Measurements from ENCODE around the gene PLLP. TPM values are rescaled to one million over a fixed set of nuclear protein-coding genes. Genes with fewer than 3 reads are reported as not detected.

Gene PLLP
- total RNA-seq, 4 donors from 2014 or later = 4.4 to 13.5 (median 9.6) TPM

- in situ Hi-C loops (cut with MboI; ENCODE audit: low pct_ligation_motif_present in 1 of 4, low pct_unique_long_range_greater_than_20kb in 1 of 4, low sequenced_read_pairs in 3 of 4) = no loop called here
- H3K27ac ChIP-seq = no peak overlapping the region
- no peaks in the 10 kb centered on the region for H3K9me3 ChIP-seq
- 98 to 100% methylated on average over 1 to 5 of the region's 5 CpGs for WGBS, 2 donors (ENCODE audit: low coverage in 1 of 2)
- intact Hi-C loops (cut with DNase I; ENCODE audit: low total_unique reads) = no loop called here
- no peak overlapping the region for H3K4me3 ChIP-seq
- TF ChIP-seq EP300 (IDR thresholded peaks at IDR 0.05; ENCODE audit: low read depth) (no peak), CTCF (IDR thresholded peaks at IDR 0.05) (no peak), POLR2A (IDR thresholded peaks at IDR 0.05) (no peak), POLR2AphosphoS5 (IDR thresholded peaks at IDR 0.05) (no peak)
- H3K4me1 ChIP-seq = no peaks in the 10 kb centered on the region
- DNase-seq = no peak
- H3K36me3 ChIP-seq = peaks cover 0 to 67% (median 33%) of the 10 kb centered on the region in 4 donors
- H3K27me3 ChIP-seq = no peaks in the 10 kb centered on the region
Observed at GRCh38 chr16:57209780-57210179, 74.7 kb downstream of the PLLP start.

GRCh38 chr16:57208926-57209325 is 75.5 kb downstream of the PLLP start:
- peaks cover 0 to 61% (median 32%) of the 10 kb centered on the region in 4 donors for H3K36me3 ChIP-seq
- in situ Hi-C loops (cut with MboI; ENCODE audit: low pct_ligation_motif_present in 1 of 4, low pct_unique_long_range_greater_than_20kb in 1 of 4, low sequenced_read_pairs in 3 of 4) (no loop called here), intact Hi-C loops (cut with DNase I; ENCODE audit: low total_unique reads) (no loop called here)
- no peak overlapping the region for H3K4me3 ChIP-seq
- no peaks in the 10 kb centered on the region for H3K4me1 ChIP-seq
- WGBS, 2 donors (ENCODE audit: low coverage in 1 of 2) = 86 to 91% methylated on average over 1 of the region's 1 CpG
- H3K9me3 ChIP-seq = no peaks in the 10 kb centered on the region
- no peaks in the 10 kb centered on the region for H3K27me3 ChIP-seq
- no peak overlapping the region for H3K27ac ChIP-seq
- no peak for DNase-seq
- TF ChIP-seq POLR2A (IDR thresholded peaks at IDR 0.05) = no peak
- TF ChIP-seq CTCF (IDR thresholded peaks at IDR 0.05) = no peak
- TF ChIP-seq EP300 (IDR thresholded peaks at IDR 0.05; ENCODE audit: low read depth) = no peak
- TF ChIP-seq POLR2AphosphoS5 (IDR thresholded peaks at IDR 0.05) = no peak

Small RNA genes lying within 50 kb of the gene (small RNA-seq; reads per million reads assigned to genes)
- gene AC108081.1 = 0 reads per million in 4 donors

Other genes with a start within 250 kb of the PLLP start
- gene CPNE2, start 192.1 kb downstream of the PLLP start, total RNA-seq = 100 to 1,000 TPM in 2 of 4 donors, 10 to 100 TPM in 2; 41.6 to 154 (median 84.2) TPM
- 100 to 1,000 TPM in 3 of 4 donors, 10 to 100 TPM in 1; 95.7 to 185 (median 120) TPM for gene PSME3IP1, start 98.6 kb downstream of the PLLP start, total RNA-seq
- gene RSPRY1, start 98.3 kb downstream of the PLLP start, total RNA-seq = 10 to 100 TPM; 17.1 to 58.4 (median 44.5) TPM
- 10 to 100 TPM; 10.3 to 39.6 (median 36.5) TPM for gene ARL2BP, start 39.4 kb downstream of the PLLP start, total RNA-seq
- gene CCL22, start 74.1 kb upstream of the PLLP start, total RNA-seq = under 1 TPM in 1 of 4 donors, not detected in 3; 0.64 TPM
- gene CX3CL1, start 87.8 kb upstream of the PLLP start, total RNA-seq = 10 to 100 TPM in 1 of 4 donors, 1 to 10 TPM in 2, not detected in 1; 1.7 to 13.5 (median 1.8) TPM
- 1 to 10 TPM in 1 of 4 donors, not detected in 3; 1.4 TPM for gene CCL17, start 120.1 kb upstream of the PLLP start, total RNA-seq
- 10 to 100 TPM; 20.9 to 48.3 (median 40.5) TPM for gene CIAPIN1, start 162.7 kb upstream of the PLLP start, total RNA-seq
- 100 to 1,000 TPM; 113 to 154 (median 148) TPM for gene COQ9, start 162.8 kb upstream of the PLLP start, total RNA-seq
- 100 to 1,000 TPM in 1 of 4 donors, 10 to 100 TPM in 3; 39.2 to 104 (median 72.7) TPM for gene POLR2C, start 178.0 kb upstream of the PLLP start, total RNA-seq
- gene DOK4, start 201.8 kb upstream of the PLLP start, total RNA-seq = 100 to 1,000 TPM in 3 of 4 donors, 10 to 100 TPM in 1; 57.9 to 312 (median 143) TPM